Embryonic facial prominence (tissue), 1 donor: ENCODE data around the gene SLC43A2.
"Not testable (repeated sequence)": the region's sequence is repeated elsewhere in the genome, so short reads cannot be mapped to it uniquely, and the experiment has no call there.

Experiments used
- DNase-seq: peaks from one replicate; pipeline ENCODE4 v3.0.0-alpha.2; 2016; ENCODE audit errors: extremely low spot score

The SLC43A2 gene

GRCh38 chr17:1539811-1540210, 88.8 kb downstream of the SLC43A2 start:
- DNase-seq, result no peak

DNA sequence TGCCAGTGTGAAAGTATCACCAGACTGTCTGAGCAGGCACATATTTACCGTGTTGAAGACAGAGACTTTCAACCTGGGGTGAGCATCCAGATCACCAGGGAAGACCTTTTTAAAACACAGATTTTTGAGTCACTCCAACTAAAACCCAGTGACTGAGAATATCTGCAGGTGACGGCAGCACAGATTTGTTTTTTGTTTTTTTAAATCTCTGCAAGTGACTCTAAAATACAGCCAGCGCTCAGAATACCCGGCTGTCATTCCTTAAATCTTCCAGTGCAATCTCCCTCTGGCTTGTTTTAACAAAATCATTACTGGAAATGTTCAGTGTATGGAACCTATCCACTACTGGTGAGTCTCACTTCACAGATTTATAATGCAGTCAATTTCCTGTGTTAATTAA, 92.9 kb downstream of the SLC43A2 start:
- DNase-seq, result no peak

- DNase-seq, result no peak
Observed at GRCh38 chr17:1533661-1534325, 94.8 kb downstream of the SLC43A2 start.

DNA sequence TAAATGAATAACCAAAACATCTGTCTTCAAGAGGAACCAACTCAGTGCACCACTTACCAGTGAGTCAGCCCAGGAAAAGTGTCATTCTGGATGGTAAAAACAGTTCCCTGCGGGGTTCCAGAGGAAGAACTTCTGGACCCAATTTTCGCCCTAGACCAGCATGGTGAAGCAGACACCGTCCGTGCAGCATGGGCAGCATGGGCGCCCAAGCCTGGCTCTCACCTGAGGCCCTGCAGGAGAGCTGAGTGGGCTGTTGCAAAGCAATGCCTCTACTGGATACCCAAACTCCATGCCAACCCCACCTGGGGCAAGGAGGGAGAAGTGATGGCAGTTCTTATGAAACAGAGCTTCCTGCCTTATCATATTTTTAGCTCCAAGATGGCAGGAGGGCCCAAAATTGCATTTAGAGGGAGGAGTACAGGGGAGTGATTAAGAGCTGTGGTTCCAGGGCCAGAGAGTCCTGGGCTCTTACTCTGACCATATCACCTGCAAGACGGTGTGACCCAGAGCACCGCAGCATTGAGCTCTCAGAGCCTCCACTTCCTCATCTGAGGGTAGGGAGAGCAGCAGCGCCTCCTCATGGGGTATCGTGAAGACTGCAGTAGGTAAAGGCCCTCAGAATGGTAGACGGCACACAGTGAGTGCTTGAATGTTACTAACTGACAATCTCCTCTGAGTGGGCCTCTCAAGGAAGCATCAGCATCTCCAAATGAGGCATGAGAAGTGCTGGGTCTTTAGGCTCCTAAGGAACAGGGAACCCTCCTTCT, 95.6 kb downstream of the SLC43A2 start:
- DNase-seq, result no peak

DNA sequence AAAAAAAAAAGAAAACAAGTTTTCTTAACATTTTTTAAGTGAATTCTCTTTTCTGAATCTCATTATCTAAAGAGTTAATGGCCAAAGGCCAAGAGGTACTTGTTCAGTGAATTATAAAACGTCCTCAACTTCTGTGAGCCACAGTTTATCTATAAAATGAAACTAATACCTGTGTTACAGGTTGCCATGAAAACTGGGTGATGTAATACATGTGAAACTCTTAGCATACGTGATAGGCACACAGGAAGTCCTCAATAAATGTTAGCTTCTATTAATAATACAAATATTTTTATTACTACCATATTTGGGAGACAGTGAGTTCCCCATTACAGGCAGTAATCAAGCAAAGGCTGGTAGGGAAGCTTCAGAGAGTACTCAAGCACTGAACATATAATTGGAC, 98.8 kb downstream of the SLC43A2 start:
- no peak for DNase-seq

- DNase-seq, result not testable (repeated sequence)
Observed at GRCh38 chr17:1526876-1527275, 101.8 kb downstream of the SLC43A2 start.

GRCh38 chr17:1522626-1523025, 106.0 kb downstream of the SLC43A2 start:
- no peak for DNase-seq

GRCh38 chr17:1521086-1521640, 107.5 kb downstream of the SLC43A2 start:
- no peak for DNase-seq

- no peak for DNase-seq
Observed at GRCh38 chr17:1519678-1520077, 109.0 kb downstream of the SLC43A2 start.
